GM18499 (cell line): Measurements from ENCODE around the gene LYPD6B.

Experiments used
- ATAC-seq: cut with Tn5 transposase; IDR thresholded peaks from one replicate; pipeline ENCODE4 v1.9.1; 2021; ENCODE audit warnings: moderate number of reproducible peaks; ENCODE audit not compliant: insufficient read depth, unreplicated experiment

The LYPD6B gene

GRCh38 chr2:149068996-149069888, 30.7 kb downstream of the LYPD6B start:
- ATAC-seq: no peak

GRCh38 chr2:149070681-149071320, 32.3 kb downstream of the LYPD6B start:
- ATAC-seq: no peak

- no peak for ATAC-seq
Observed at GRCh38 chr2:149075105-149075504, 36.6 kb downstream of the LYPD6B start.

GRCh38 chr2:149075853-149076252, 37.4 kb downstream of the LYPD6B start:
- no peak for ATAC-seq

- ATAC-seq: no peak
Observed at GRCh38 chr2:149076863-149077412, 38.4 kb downstream of the LYPD6B start.

- ATAC-seq: no peak
Observed at GRCh38 chr2:149077861-149078260, 39.4 kb downstream of the LYPD6B start.

- ATAC-seq: no peak
Observed at GRCh38 chr2:149080099-149080498, 41.6 kb downstream of the LYPD6B start.

- ATAC-seq: no peak
Observed at GRCh38 chr2:149080971-149081370, 42.5 kb downstream of the LYPD6B start.

- ATAC-seq: no peak
Observed at GRCh38 chr2:149082079-149082478, 43.6 kb downstream of the LYPD6B start.

- no peak for ATAC-seq
Observed at GRCh38 chr2:149082735-149083134, 44.2 kb downstream of the LYPD6B start.

- ATAC-seq: no peak
Observed at GRCh38 chr2:149084924-149085795, 46.7 kb downstream of the LYPD6B start.

GRCh38 chr2:149087751-149088150, 49.3 kb downstream of the LYPD6B start:
- ATAC-seq: no peak

GRCh38 chr2:149089068-149089467, 50.6 kb downstream of the LYPD6B start:
- ATAC-seq: no peak

GRCh38 chr2:149090706-149091105, 52.2 kb downstream of the LYPD6B start:
- no peak for ATAC-seq

- no peak for ATAC-seq
Observed at GRCh38 chr2:149093579-149093978, 55.1 kb downstream of the LYPD6B start.

GRCh38 chr2:149094217-149095015, 55.9 kb downstream of the LYPD6B start:
- no peak for ATAC-seq

GRCh38 chr2:149098701-149099100, 60.2 kb downstream of the LYPD6B start:
- no peak for ATAC-seq

- ATAC-seq: no peak
Observed at GRCh38 chr2:149099298-149099697, 60.8 kb downstream of the LYPD6B start.
